Measurements from ENCODE around the gene BOLA3.

DNA sequence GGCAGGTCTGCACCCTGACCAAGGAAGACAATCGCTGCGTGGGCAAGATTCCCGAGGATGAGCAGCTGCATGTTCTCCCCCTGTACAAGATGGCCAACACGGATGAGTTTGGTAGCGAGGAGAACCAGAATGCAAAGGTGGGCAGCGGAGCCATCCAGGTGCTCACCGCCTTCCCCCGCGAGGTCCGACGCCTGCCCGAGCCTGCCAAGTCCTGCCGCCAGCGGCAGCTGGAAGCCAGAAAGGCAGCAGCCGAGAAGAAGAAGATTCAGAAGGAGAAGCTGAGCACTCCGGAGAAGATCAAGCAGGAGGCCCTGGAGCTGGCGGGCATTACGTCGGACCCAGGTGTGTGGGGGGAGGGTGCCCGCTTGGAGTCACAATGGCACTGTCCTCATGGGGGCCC is 48.4 kb downstream of the BOLA3 start:
- TF ChIP-seq, protein P1, sequence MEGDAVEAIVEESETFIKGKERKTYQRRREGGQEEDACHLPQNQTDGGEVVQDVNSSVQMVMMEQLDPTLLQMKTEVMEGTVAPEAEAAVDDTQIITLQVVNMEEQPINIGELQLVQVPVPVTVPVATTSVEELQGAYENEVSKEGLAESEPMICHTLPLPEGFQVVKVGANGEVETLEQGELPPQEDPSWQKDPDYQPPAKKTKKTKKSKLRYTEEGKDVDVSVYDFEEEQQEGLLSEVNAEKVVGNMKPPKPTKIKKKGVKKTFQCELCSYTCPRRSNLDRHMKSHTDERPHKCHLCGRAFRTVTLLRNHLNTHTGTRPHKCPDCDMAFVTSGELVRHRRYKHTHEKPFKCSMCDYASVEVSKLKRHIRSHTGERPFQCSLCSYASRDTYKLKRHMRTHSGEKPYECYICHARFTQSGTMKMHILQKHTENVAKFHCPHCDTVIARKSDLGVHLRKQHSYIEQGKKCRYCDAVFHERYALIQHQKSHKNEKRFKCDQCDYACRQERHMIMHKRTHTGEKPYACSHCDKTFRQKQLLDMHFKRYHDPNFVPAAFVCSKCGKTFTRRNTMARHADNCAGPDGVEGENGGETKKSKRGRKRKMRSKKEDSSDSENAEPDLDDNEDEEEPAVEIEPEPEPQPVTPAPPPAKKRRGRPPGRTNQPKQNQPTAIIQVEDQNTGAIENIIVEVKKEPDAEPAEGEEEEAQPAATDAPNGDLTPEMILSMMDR (IDR thresholded peaks at IDR 0.05; ENCODE audit: extremely low read depth in 1 of 2, insufficient read depth in 1 of 2, low read depth in 1 of 2, low read length in 2 of 2) = no peak
- TF ChIP-seq POLR2A (IDR thresholded peaks at IDR 0.05; ENCODE audit: low read depth, low read length) (no peak), GATA2 (IDR thresholded peaks at IDR 0.05; ENCODE audit: insufficient read depth, insufficient read length, low read depth, low read length) (no peak), JUN (IDR thresholded peaks at IDR 0.05; ENCODE audit: borderline replicate concordance, insufficient read depth, insufficient read length, low read depth) (no peak), POLR2AphosphoS5 (IDR thresholded peaks at IDR 0.05; ENCODE audit: insufficient read depth, low read depth, low read length) (no peak), EZH2 (IDR thresholded peaks at IDR 0.05; ENCODE audit: borderline replicate concordance, low read depth, low read length, severe bottlenecking) (no peak), MYC (IDR thresholded peaks at IDR 0.05; ENCODE audit: low read depth, low read length) (no peak)
- TF ChIP-seq, protein P2, sequence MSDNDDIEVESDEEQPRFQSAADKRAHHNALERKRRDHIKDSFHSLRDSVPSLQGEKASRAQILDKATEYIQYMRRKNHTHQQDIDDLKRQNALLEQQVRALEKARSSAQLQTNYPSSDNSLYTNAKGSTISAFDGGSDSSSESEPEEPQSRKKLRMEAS (IDR thresholded peaks at IDR 0.05; ENCODE audit: insufficient read depth, insufficient read length) = no peak
